ENCODE measurements around the gene KDM1B. TPM values are rescaled to one million over a fixed set of nuclear protein-coding genes. Genes with fewer than 3 reads are reported as not detected.

Gene KDM1B
- total RNA-seq, 4 donors from 2014 or later, result 11.0 to 14.5 (median 12.7) TPM

DNA sequence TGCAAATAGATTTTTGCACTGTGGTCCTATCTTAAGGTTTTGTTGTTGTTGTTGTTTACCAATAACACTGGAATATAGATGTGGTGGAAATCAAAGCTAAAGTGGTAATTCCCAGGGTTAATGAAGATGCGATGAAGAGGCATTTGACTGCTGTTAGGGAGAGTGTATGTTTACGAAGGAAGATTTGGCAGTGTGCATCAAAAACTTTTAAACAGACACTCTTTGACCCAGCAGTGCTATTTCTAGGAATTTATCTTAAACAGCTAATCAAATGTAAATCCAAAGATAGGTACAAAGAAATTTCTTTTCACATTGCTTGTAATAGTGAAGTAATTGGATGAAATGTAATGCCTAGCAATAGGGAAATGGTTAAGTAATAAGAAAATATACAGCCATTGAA is 34.0 kb downstream of the KDM1B start:
- H3K4me1 ChIP-seq, result no peaks in the 10 kb centered on the region
- no peaks in the 10 kb centered on the region for H3K9me3 ChIP-seq
- no peak overlapping the region for H3K27ac ChIP-seq
- no peak for ATAC-seq
- TF ChIP-seq POLR2AphosphoS5 (IDR thresholded peaks at IDR 0.05), result no peak
- no peak for TF ChIP-seq POLR2A (IDR thresholded peaks at IDR 0.05)
- TF ChIP-seq, protein P1, sequence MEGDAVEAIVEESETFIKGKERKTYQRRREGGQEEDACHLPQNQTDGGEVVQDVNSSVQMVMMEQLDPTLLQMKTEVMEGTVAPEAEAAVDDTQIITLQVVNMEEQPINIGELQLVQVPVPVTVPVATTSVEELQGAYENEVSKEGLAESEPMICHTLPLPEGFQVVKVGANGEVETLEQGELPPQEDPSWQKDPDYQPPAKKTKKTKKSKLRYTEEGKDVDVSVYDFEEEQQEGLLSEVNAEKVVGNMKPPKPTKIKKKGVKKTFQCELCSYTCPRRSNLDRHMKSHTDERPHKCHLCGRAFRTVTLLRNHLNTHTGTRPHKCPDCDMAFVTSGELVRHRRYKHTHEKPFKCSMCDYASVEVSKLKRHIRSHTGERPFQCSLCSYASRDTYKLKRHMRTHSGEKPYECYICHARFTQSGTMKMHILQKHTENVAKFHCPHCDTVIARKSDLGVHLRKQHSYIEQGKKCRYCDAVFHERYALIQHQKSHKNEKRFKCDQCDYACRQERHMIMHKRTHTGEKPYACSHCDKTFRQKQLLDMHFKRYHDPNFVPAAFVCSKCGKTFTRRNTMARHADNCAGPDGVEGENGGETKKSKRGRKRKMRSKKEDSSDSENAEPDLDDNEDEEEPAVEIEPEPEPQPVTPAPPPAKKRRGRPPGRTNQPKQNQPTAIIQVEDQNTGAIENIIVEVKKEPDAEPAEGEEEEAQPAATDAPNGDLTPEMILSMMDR (IDR thresholded peaks at IDR 0.05), result no peak
- TF ChIP-seq EP300 (IDR thresholded peaks at IDR 0.05), result no peak
- peaks cover 0 to 44% of the 10 kb centered on the region in 2 donors for H3K36me3 ChIP-seq
- H3K4me3 ChIP-seq, result no peak overlapping the region
- WGBS, 2 donors (ENCODE audit: low coverage in 1 of 2), result 51 to 93% methylated on average over 2 of the region's 2 CpGs
- H3K27me3 ChIP-seq, result no peaks in the 10 kb centered on the region

DNA sequence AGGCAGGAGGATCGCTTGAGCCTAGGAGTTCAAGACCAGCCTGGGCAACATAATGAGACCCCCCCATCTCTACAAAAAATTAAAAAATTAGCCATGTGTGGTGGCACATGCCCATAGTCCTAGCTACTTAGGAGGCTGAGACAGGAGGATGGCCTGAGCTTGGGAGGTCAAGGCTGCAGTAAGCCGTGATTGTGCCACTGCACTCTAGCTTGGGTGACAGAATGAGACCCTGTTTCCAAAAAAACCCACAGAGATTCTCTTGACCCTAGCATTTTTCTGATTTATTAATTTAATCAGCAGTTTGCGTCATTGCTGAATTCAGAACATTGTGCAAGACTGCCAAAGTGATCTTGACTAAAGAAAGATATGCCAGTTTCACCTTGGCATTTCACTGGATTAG is 36.8 kb downstream of the KDM1B start:
- TF ChIP-seq POLR2A (IDR thresholded peaks at IDR 0.05) (no peak), EP300 (IDR thresholded peaks at IDR 0.05) (no peak), POLR2AphosphoS5 (IDR thresholded peaks at IDR 0.05) (no peak)
- TF ChIP-seq, protein P1 (IDR thresholded peaks at IDR 0.05), result no peak
- Histone ChIP-seq H3K4me1 (no peaks in the 10 kb centered on the region), H3K27me3 (no peaks in the 10 kb centered on the region), H3K36me3 (peaks cover 4 to 50% of the 10 kb centered on the region in 2 donors), H3K9me3 (no peaks in the 10 kb centered on the region), H3K4me3 (no peak overlapping the region), H3K27ac (no peak overlapping the region)
- whole genome bisulfite sequencing, 2 donors (ENCODE audit: low coverage in 1 of 2), result 95 to 97% methylated on average over 3 of the region's 3 CpGs
- no peak for ATAC-seq

DNA sequence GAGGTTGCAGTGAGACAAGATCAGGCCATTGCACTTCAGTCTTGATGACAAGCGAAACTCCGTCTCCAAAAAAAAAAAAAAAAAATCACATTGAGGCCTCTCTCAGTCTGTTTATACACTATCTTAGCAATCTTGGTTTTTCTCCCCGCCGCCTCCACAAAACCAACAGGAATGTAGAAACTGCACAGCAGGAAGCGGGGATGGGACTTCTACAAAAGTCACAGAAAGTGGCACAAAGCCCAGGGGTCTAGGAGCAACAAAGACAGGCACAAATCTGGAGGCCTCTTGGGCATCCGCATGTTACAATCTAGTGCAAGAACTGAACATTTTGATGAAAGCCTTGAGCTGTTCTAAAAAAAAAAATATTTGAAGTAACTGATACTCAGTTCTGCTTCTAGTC is 48.6 kb downstream of the KDM1B start:
- no peak overlapping the region for H3K27ac ChIP-seq

DNA sequence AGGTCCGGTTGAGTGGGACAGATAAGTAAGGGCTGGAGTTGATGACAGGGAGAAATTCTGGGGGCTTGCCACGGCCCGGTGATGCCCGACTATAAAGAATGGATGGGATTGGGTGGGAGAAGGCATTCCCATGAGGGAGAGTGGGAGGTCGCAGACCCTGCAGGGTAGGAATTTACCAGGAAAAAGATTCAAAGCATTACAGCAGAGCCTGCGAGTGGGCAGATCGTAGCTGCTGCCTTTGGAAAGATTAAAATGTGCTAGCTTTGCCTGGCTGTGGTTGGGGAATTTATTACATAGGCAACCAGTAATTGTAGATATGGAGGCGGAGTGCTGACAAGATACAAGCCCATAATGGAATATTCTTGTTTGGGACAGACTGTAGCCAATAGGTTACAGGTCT is 49.5 kb downstream of the KDM1B start:
- no peak overlapping the region for H3K27ac ChIP-seq
- peaks cover 0 to 10% (median 0%) of the 10 kb centered on the region in 3 donors for H3K4me1 ChIP-seq
- no peaks in the 10 kb centered on the region for H3K9me3 ChIP-seq
- no peaks in the 10 kb centered on the region for H3K27me3 ChIP-seq
- H3K36me3 ChIP-seq, result peaks cover 0 to 60% of the 10 kb centered on the region in 2 donors
- 86 to 94% methylated on average over 7 of the region's 8 CpGs for WGBS, 2 donors (ENCODE audit: low coverage in 1 of 2)
- TF ChIP-seq POLR2A (IDR thresholded peaks at IDR 0.05), result no peak
- TF ChIP-seq POLR2AphosphoS5 (IDR thresholded peaks at IDR 0.05), result no peak
- TF ChIP-seq EP300 (IDR thresholded peaks at IDR 0.05), result no peak
- TF ChIP-seq, protein P1 (IDR thresholded peaks at IDR 0.05), result no peak
- H3K4me3 ChIP-seq, result no peak overlapping the region
- no peak for ATAC-seq

More for the DNA sequence above, 48.6 kb downstream of the KDM1B start:
- H3K4me1 ChIP-seq, result peaks cover 0 to 4% (median 0%) of the 10 kb centered on the region in 3 donors
- no peak overlapping the region for H3K4me3 ChIP-seq
- TF ChIP-seq POLR2AphosphoS5 (IDR thresholded peaks at IDR 0.05) (no peak), EP300 (IDR thresholded peaks at IDR 0.05) (no peak), POLR2A (IDR thresholded peaks at IDR 0.05) (no peak)
- TF ChIP-seq, protein P1 (IDR thresholded peaks at IDR 0.05), result no peak
- H3K36me3 ChIP-seq, result peaks cover 0 to 60% of the 10 kb centered on the region in 2 donors
- 76 to 92% methylated on average over 3 to 6 of the region's 6 CpGs for WGBS, 2 donors (ENCODE audit: low coverage in 1 of 2)
- H3K9me3 ChIP-seq, result no peaks in the 10 kb centered on the region
- no peak for ATAC-seq
- no peaks in the 10 kb centered on the region for H3K27me3 ChIP-seq

DNA sequence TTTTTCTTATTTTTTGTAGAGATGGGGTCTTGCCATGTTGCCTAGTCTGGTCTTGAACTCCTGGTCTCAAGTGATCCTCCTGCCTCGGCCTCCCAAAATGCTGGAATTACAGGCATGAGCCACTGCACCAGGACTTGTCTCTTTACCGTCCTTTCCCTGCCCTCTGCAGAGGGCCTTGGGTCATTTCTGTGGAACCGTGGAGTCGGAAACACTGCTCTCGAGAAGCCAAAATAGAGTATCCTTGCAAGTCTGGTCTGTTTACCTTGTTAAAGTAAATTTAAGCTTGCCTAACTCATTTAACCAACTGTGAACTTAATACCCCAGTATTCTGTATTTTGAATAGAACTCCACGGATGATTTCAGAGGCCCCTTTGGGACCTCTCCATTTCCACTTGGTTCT is 51.4 kb downstream of the KDM1B start:
- H3K27me3 ChIP-seq, result no peaks in the 10 kb centered on the region
- H3K27ac ChIP-seq, result peak overlapping the region in 1 of 4 donors; percentile 51
- H3K4me1 ChIP-seq, result peaks cover 0 to 15% (median 0%) of the 10 kb centered on the region in 3 donors
- TF ChIP-seq, protein P1 (IDR thresholded peaks at IDR 0.05), result no peak
- no peak for TF ChIP-seq POLR2A (IDR thresholded peaks at IDR 0.05)
- TF ChIP-seq POLR2AphosphoS5 (IDR thresholded peaks at IDR 0.05), result no peak
- TF ChIP-seq EP300 (IDR thresholded peaks at IDR 0.05), result no peak
- ATAC-seq, result no peak
- H3K9me3 ChIP-seq, result no peaks in the 10 kb centered on the region
- peaks cover 0 to 43% of the 10 kb centered on the region in 2 donors for H3K36me3 ChIP-seq
- no peak overlapping the region for H3K4me3 ChIP-seq
- WGBS, 2 donors (ENCODE audit: low coverage in 1 of 2), result 77 to 92% methylated on average over 3 to 5 of the region's 6 CpGs

All from gastroesophageal sphincter (tissue), 4 donors.